Stimulated activated CD4-positive, alpha-beta T cell treated with anti-CD3 and anti-CD28 coated beads, Interleukin-4, amount 100 ng/mL, for 1 hour (primary cell): ENCODE data around the gene DOCK9.

Experiments used
- DNase-seq: peaks from one replicate; pipeline ENCODE4 v3.0.0-alpha.2; 2020

The DOCK9 gene

DNA sequence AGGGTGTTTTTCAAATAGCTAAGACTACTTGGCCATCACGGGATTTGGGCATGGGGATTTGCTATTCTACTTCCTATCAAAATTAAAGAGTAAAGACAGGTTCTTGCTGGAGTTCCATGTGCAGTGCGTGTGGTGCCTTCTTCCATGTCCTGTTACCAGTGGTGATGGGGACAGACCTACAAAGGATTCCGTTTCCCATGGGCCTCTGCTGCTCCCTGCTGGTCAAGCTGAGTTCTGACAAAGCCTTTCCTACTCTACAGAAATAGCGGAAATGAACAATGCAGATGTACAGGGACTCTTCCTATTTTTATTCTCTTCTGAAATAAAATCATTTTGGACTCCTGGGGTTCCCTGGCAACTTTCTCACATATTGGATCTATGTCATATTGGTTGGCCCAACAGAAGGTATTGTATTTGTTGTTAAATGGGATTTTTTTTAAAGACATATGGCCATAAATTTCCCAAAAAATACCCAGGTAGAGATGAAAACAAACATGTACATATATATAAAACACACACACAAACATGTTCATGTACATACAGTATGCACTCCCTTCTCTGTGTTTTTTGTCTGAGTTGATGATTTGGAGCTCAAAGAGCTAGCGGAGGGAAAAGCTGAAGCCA, 134.9 kb downstream of the DOCK9 start:
- DNase-seq, result peak; percentile 71

DNA sequence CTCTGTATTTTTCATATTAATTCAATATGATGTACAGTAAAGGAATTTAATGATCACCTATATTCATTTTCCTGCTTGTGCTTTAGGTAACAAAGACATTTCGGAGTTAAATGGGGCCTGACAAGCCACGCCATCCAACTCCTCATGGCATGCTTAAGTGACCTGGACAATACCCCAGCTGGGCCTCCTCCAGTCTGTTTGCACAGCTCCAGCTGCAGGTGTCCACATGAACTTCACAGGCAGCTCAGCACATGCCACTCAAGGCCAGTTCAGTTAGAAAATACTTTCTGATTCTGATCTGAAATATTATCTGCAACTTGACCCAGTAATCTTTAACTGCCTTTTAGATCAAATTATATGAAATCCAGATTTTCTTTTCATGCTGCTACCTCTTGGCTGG, 135.8 kb downstream of the DOCK9 start:
- DNase-seq, result no peak

DNA sequence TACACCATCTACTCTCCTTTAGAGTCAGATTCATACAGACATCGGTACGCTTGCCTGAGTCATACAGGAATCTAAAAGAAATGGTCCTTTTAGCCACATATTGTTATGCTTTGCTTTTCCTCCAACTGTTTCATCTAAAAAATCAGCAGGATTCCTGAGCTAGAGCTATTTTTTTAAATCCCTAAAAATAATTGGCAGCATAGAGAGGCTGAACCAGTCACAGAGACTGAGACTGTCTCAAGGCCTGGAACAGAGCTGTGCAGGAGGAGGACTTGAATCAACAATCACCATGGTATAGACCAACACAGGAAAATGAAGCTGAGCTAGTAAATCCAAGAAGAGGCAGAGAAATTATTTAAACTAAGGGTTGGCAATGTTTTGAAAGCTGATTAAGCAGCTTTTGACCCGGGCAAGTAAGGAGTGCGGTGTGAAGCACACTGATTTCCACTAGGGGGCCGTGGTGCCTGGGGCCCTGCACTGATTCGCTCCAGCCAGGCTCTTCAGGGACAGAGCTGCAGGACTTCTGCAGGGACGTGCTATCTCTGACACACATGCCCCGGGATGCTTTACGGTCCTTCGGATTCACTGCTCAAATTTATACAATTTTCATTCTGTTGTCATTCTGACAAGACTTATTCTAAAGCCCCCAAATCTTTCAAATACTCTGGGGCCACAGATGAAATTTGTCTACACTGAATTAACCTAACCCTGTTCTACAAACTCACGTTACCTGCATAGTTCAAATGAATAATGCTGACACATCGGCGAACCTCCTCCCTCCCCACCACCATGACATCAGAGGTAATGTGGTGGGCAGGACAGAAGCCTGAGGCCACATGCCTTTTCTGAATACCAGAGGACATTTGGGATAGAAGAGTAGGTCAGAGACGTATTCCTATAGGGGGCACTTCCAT, 137.8 kb downstream of the DOCK9 start:
- DNase-seq, result peak; percentile 43

DNA sequence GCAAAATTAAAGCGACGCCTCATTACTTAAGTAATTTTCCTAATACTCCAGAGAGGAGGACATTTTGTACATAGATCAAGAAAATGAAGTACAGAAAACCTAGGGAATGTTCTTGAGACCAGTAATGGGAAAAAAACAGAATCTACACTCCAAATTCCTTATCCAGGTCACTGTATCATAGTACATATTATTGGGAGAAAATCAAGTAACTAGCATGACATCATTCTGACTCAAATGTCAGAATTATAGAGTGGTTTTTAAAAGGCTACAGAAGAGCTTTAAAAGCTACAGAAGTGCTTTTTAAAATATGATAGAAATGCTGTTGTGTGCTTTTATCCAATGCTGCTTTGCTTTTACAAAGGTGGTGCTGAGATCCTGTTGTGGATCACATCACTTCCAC, 139.1 kb downstream of the DOCK9 start:
- no peak for DNase-seq

DNA sequence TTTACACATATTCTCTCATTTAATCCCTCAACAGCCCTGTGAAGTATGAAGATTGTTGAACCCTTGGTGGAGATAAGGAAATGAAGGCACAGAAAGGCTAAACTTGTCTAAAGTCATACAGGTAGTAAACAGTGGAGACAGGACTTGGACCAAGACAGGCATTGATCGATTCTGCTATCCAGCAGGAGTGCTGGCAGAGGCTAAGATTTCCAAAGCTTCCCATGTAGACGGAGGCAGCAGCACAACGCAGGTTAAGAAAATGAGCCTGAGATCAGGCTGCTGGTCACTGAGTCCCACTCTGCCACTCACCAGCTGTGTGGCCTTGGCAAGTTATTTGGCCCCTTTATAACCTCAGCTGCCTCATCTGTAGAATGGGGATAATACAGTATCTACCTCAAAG, 140.0 kb downstream of the DOCK9 start:
- DNase-seq, result no peak

DNA sequence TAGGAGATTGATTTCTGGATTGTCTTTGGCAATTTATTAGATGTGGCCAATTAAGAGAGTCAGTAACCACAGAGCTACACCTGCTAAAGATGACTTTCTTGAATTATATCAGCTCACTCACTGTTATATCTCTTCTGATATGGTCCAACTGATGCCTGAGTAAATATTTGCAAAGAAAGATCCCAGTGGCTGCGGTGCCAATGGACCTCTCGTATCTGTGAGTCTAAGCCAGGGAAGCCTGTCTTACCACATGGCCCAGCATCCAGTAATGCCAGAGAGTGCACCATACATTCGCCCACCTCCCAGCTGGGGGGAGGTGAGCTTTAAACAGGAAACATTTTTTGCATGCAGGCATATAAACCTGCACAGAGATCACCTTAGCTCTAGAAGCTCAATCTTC, 142.7 kb downstream of the DOCK9 start:
- no peak for DNase-seq

DNA sequence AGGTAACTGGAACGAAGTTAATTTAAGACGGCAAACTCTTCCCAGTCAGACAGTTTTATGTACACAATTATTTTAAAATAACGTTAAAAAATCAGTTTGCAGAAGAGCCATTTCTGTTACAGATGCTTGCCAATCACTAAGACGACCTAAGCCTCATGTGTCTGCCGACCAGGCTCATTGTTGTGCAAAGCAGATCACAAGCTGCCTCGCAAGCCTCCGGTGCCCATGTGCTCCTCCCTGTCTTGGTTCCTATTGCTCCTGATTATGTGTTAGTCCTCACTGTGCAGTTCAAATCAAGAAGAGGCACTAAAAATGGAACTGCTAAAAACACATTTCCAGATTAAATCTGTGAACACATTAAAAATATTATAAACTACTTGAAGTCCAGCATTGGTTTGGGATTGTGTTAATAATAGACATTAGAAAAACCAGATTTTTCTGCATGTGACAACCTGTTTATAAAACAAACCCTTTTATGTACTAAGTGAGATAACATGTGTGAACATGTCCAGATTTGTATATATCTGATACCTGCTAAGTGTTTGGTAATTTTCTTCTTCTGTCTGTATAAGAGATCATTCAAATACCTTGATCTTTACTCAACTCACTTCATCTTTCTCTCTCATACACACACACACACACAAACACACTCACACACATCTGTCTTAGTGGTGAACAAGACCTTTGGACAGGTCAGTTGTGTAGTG, 143.5 kb downstream of the DOCK9 start:
- no peak for DNase-seq

DNA sequence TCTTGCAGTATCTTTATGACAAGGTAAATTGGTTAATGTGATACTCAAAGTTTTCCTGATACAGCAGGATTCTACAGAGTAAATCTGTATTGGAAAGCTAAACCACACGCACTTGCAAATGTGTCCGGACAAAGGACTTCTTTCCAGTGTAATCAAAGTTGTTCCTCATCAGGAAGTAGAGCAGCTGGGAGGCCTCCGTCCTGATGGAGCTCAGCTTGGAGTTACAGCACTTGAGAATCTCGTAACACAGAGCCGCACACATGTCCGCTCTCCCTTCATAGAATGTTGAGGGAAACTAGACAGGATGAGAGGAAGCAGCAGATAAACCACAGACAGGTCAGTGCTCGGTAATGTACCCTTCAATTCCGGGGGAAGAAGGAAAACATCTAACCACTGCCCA, 146.6 kb downstream of the DOCK9 start:
- DNase-seq, result no peak

DNA sequence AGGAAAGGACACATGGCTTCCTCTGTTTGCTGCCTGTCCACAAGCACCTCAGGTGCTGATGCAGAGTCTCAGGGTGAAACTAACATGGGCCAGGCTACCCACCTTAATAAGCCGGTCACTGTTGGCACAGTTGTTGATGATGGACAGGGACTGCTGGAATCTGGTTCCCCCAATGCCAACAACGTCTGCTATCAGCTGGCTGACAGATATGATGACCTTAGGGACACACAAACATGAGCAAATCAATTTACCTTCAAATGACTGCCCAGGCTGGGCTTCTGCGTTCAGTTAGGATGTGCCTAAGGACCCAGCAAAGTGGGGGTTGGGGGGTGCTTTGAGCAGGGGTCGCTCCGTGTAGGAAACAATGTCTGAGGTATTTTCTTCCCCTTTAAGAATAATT, 148.3 kb downstream of the DOCK9 start:
- DNase-seq, result no peak

DNA sequence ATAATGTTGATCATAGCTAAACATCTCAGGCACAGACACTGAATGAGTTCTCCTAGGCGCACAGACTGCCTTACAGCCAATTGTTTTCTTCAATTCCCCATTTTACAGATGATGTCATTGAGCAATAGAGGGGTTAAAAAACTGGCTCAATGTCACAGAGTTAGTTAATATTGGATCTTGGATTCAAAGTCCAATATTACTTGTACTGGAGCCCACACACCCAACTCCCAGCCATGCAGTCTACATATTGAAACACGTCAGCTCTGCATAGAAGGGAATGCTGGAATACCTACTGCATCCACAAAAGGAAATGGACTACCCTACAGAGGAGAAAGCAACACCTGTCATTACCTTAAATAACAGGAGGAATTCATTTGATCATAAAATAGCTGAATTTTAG, 149.2 kb downstream of the DOCK9 start:
- DNase-seq, result no peak

DNA sequence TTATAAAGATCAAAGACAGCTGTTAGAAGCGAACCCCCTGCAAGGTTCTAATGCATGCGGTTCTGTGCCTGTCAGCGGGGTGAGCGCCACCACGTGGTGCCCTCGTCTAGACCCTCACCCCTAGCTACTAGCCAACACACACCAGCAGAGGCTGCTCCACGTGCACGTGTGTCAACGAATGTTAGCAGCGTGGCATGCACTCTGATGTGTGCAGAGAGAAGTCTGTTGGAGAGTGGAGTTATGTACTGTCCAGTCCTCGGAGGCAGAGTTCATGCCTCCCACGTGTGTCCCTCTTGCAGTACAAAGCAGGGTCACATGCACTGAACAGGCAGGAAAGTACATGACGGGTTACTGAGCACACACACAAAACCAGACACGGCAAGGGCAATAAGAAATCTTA, 150.4 kb downstream of the DOCK9 start:
- DNase-seq, result no peak

DNA sequence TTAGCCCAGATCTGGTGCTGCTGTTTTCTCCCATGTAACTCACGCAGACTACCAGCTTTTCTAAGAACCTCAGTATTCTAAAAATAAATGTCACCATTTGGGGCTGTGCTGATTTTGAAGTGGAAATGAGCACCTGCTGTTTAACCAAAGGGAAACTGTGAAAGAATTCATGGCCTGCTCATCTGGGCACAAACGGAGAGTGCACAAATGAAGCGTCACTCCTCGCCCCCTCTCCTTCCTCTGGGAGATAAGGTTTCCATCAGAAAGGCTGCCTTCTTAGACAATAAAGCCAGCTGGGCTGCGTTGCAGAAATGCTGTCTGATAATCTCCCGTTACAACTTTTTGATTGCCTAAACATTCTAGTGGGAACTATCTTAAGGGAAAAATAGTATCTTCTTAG, 151.7 kb downstream of the DOCK9 start:
- DNase-seq, result no peak

DNA sequence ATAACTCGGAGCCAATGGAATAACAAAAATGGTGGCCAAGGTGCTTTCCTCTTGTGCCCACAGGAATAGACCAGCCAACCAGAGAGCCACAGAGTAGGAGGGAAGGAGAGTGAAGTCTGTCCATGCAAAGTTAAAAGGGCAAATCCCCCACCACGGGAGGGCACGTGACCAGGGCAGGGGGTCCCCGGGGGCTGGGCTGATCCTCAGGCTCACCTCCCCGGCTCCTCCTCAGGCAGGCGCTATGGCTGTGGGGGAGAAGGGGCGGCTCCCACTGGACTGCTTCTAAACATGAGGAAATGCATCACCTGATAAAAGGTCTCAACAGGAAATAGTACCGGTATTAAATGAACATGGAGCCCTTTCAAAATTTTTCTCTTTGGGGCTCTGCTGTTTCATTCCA, 152.2 kb downstream of the DOCK9 start:
- no peak for DNase-seq

DNA sequence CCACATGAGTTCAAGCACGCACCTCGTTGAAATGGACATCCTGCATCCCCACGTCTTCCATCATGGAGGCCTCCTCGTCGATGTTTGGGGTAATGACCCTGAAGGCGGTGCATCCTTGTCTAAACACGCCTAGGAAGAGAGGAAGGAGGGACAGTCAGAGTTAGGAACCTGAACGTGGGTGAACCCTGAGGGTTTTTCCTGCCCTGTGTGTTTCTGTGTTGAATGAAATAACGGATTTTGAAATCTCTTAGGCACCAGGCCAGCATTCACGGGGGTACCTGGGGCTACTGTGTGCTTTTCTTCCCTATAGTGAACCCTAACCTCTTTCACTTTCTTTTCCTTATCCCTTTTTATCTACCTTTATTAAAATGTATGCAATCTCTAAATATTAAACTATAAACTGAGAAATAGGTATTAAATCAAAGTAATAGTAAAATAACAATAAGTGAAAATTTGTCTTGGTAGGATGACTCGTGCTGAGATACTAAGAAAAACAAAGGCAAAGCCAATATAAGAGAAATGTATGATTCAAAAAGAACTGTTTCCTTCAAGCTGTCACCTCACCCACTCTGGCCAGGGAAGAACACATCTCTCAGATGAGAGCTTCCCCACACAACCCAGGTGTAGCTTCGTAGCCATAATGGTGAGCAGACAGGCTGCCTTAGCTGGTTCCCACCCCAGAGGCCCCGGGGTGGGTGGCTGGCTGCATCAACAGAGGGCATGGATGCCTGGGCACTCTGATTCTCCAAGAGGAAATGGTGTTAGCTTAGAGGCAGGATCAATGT, 153.3 kb downstream of the DOCK9 start:
- no peak for DNase-seq

DNA sequence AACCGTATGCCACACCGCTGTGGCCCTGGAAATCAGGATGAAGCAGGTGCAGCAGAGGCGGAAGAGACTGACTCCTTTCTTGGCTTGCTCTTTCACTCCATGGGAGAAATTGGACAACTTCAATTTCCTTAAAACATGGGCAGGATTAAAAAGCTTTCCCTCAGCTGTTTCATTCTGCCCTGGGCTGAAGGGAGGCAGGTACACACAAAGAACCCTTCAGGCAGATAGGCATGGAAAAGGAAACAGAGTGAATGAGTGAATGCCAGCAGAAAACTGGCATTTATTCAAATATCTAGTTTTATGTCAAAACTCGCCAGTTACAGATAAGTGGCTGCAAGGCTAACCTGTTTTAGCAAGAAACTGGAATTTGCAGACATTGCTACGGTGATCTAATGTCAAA, 154.4 kb downstream of the DOCK9 start:
- no peak for DNase-seq

DNA sequence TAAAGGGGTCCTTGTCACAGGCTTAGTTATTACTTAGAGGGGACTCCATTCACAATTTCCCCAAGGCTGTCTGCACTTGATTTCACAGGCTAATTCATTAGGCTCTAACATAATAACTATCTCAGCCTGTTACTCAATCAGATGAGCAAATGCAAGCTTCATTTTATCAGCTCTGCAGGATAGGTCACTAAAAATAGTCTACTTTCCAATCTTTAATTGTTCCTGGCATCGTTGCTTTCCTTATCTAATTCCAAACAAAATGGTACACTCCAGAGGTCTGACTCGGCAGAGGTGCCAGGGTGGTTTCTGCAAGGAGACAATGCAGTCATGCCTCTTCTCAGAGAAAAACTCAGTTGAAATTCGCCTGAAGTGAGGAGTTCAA, 155.6 kb downstream of the DOCK9 start:
- DNase-seq, result no peak

DNA sequence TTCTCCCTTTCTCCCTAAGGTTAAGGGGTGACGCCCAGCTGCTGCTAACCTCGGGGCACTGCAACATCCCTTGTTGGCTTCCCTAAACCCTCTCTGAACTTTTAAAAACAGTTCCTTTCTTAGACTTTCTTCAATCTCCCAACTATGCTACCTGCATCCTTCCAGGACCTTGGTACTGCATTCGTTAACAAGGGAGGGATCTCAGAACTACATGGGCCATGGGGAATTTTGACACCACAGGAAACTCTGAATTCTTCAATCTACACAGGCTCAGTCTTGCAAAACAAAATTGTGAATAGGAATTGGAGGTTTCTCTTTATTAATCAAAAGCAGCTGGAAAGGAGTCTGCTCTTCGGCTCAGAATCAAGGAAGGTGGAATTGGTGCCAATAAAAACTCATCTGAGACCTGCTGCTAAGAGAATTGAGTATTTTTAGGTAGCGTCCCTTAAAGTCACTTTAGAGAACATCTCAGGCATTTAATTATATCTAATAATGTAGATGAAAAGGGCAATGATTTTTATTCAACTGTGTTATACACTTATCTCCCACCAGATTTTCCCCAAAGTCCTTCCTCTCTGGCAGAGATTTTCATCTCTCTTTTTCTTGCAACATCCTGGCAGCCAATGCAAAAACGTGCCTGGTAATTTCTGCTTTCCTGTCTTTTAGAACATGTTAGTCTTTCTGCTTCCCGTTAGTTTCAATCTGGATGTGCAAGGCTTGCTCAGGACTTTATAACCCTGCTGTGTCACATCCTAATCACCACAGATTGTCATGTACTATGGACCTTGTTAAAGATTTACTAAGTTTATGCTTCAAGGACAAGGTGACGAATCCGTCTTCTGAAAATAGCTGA, 156.3 kb downstream of the DOCK9 start:
- no peak for DNase-seq

DNA sequence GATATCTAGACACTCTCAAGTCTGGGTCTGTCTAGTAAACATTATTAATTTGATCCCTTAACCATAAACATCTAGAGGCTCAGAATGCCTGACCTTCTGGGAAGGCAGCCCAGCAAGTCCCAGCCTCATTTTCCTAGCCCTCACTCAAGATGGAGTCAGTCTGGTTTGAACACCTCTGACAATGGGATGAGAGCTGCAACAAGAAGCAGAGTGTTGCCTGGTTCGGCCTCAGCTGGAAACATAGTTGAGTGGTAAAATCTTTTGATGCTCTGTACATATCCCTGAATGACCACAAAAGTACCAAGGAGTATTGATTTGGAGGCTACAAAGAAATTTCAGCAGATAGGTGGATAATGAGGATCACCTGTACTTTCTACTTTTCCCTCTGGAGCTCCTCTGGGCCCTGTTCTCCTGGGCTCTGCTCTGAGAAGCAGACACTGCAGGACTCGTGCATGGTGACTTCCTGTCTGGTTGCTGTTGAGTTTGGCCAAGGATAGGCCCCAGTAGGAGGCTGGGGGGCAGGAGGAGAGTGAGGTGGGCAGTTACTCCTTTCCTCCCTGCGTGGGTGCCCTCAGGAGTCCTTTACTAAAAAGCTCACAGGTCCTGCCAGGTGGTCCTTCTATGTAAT, 157.0 kb downstream of the DOCK9 start:
- DNase-seq, result no peak

DNA sequence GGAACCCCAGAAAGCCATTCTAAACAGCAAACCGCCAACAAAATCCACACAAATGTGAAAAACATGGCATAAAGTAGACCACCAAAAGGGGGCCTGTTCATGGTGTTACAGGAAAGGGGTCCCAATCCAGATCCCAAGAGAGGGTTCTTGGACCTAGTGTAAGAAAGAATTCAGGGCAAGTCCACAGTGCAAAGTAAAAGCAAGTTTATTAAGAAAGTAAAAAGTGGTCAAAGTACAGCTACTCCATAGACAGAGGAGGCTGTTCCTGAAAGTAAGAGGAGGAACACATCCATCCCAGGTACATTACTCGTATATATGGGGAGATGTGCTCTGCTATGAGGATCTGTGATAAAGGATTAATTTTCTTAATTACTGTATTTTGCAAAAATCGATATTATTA, 157.6 kb downstream of the DOCK9 start:
- DNase-seq, result no peak

DNA sequence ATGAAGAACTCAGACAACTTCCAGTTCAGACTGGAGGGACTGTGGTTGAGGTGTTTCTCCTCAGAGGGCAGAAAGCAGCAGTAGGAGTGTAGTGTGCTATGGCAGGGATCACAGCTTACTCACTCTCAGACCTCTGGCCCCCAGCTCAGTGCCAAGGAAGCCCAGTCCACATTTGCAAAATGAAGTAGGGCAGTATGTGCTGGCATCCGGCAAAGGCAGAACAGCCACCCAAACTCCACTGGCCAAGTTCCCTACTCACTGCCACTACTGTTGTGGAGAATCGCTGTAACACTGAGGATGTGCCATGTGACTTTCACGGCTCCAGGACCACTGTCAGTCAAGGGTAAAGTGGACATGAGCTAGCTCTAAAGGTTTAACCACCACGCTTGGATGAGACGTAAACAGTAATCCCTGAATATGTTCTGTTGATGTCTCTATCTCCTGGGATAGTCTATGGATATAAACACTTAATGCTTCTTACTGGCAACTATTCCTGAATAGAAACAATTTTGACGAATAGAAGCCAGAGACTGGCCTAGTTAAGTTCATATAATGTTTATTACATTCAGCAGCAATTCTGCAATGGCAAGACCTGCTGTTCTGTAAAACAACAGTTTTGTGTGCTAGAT, 158.4 kb downstream of the DOCK9 start:
- no peak for DNase-seq

DNA sequence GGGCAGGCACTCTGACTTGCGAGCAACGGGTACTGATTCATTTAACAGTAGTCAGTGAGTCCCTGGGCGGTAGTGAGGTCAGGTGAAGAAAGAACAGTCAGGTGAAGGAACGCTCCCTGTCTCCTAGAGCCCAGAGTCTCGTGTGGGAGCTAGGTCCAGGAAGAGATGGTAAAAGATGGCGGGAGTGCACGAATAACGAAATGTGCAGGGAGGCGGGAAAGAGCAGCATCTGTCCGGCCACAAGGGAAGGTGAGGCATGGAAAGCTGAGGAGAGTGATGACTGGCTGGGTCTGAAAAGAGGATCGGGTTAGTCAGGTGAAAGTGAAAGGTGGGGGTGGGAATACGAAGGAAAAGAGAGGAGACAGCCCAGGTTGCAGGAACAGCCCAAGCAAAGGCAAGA, 161.5 kb downstream of the DOCK9 start:
- no peak for DNase-seq
